Esophagus squamous epithelium (tissue), 5 donors: ENCODE data around the gene CASK. TPM values are rescaled to one million over a fixed set of nuclear protein-coding genes. Genes with fewer than 3 reads are reported as not detected.

Experiments used
- DNase-seq: peaks from one replicate; lab custom pipeline; 2025; lab: John Stamatoyannopoulos, UW
- H3K27ac ChIP-seq, 4 donors: fragments of 200-600 bp; sonication (generic); one replicate each; pipeline ENCODE4 v1.5.1; 2016 to 2019; ENCODE audit warnings: mild to moderate bottlenecking in 1 of 4
- H3K27me3 ChIP-seq, 4 donors: fragments of 200-600 bp; sonication (generic); 1 replicate in 3 of 4; 2 replicates in 1 of 4; pipeline versions ENCODE4 v1.5.1 to v1.6.0; 2017 to 2021; ENCODE audit warnings: antibody characterized with exemption in 1 of 4
- H3K36me3 ChIP-seq, 3 donors: fragments of 200-600 bp; sonication (generic); one replicate each; pipeline ENCODE4 v1.5.1; 2016 to 2019
- H3K4me1 ChIP-seq, 3 donors: fragments of 200-600 bp; sonication (generic); one replicate each; pipeline ENCODE4 v1.5.1; 2017 to 2019
- H3K4me3 ChIP-seq, 4 donors: fragments of 200-600 bp; sonication (generic); 1 replicate in 3 of 4; 2 replicates in 1 of 4; pipeline ENCODE4 v1.5.1; 2016 to 2019; ENCODE audit warnings: mild to moderate bottlenecking in 2 of 4, moderate library complexity in 1 of 4
- H3K9me3 ChIP-seq, 3 donors: fragments of 200-600 bp; sonication (generic); one replicate each; pipeline ENCODE4 v1.5.1; 2016 to 2019
- POLR2A ChIP-seq, 4 donors: fragments of 450-650 bp; IDR thresholded peaks; one replicate each; pipeline ENCODE4 v1.6.1; 2017; ENCODE audit warnings: antibody characterized with exemption in 4 of 4, mild to moderate bottlenecking in 4 of 4, moderate library complexity in 3 of 4
- WGBS, 2 donors: methylation state at CpG; one replicate each; pipeline ENCODE4 v1.1.5; 2018; 5-methylcytosine and 5-hydroxymethylcytosine counted together
- intact Hi-C: fragments of 100-400 bp; cut with DNase I; formaldehyde crosslinking; loops from one replicate; pipeline ENCODE4 v1.15.0; 2022
- total RNA-seq, 4 donors: library from RNA; depleted of rRNA; stranded (reverse); fragments of >200 nt; gene quantifications; one replicate each; pipeline ENCODE4 v1.1.0, GENCODE V29; 2016
- TF ChIP-seq, protein P1 (sequence below), 6 experiments: fragments of 450-650 bp in 4 of 6; fragments of 200-600 bp in 2 of 6; sonication (generic) in 2 of 6; IDR thresholded peaks; one replicate each; pipeline ENCODE4 v1.5.1; 2016 to 2019; ENCODE audit warnings: antibody characterized with exemption in 6 of 6, mild to moderate bottlenecking in 4 of 6, moderate library complexity in 4 of 6
- donor health status: DM: yes; HTN: yes; CAD: no.

CASK gene
- total RNA-seq, 4 donors from 2014 or later, result 32.3 to 57.4 (median 36.0) TPM

DNA sequence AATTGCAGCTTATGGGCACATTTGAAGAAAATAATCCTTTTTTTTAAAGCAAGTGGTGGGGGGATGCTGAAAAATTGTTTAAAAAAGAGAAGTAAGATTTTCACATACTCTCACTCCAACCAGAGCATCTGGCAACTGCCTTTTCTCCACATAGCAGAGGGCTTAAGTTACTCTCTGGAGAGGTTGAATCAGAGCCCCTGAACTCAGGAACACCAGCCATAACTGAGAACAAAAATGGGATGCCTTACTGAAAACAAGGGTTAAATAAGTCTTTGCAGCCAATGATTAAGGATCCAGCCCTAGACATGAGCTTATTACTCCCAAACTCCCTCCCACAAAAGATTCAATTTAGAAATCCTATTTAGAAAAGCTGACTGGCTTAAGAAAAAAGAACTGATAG lies 27.5 kb downstream of the CASK start:
- no peaks in the 10 kb centered on the region for H3K36me3 ChIP-seq
- H3K9me3 ChIP-seq, result peaks cover 0 to 15% (median 0%) of the 10 kb centered on the region in 3 donors
- no peak overlapping the region for H3K4me3 ChIP-seq
- no peaks in the 10 kb centered on the region for H3K27me3 ChIP-seq
- TF ChIP-seq, protein P1, sequence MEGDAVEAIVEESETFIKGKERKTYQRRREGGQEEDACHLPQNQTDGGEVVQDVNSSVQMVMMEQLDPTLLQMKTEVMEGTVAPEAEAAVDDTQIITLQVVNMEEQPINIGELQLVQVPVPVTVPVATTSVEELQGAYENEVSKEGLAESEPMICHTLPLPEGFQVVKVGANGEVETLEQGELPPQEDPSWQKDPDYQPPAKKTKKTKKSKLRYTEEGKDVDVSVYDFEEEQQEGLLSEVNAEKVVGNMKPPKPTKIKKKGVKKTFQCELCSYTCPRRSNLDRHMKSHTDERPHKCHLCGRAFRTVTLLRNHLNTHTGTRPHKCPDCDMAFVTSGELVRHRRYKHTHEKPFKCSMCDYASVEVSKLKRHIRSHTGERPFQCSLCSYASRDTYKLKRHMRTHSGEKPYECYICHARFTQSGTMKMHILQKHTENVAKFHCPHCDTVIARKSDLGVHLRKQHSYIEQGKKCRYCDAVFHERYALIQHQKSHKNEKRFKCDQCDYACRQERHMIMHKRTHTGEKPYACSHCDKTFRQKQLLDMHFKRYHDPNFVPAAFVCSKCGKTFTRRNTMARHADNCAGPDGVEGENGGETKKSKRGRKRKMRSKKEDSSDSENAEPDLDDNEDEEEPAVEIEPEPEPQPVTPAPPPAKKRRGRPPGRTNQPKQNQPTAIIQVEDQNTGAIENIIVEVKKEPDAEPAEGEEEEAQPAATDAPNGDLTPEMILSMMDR (IDR thresholded peaks at IDR 0.05), result no peak
- H3K27ac ChIP-seq, result no peak overlapping the region
- H3K4me1 ChIP-seq, result no peaks in the 10 kb centered on the region
- intact Hi-C loops, result no loop called here
- no peak for DNase-seq

DNA sequence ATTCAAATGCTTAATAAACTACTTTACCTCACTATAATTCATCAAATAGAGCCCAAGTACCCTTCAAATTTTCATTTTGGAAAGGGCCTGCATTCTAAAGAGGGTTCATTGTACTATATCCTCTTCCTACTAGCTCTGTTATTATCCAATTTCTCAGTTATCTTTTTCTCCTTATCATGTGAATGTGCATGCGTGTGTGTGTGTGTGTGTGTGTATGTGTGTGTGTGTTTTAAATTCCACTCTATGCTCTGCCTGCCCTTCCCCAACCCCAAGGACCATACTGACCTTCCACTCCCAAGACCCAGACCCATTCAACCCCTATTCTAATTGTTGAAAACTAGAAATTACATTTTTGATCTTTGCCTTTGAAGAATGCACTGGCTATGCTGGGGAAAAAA lies 33.3 kb downstream of the CASK start:
- H3K27me3 ChIP-seq, result no peaks in the 10 kb centered on the region
- no peaks in the 10 kb centered on the region for H3K9me3 ChIP-seq
- H3K4me1 ChIP-seq, result peaks cover 0 to 5% (median 0%) of the 10 kb centered on the region in 3 donors
- no peak overlapping the region for H3K27ac ChIP-seq
- DNase-seq, result no peak
- 64% methylated on average over 1 of the region's 1 CpG; no CpG with 5 or more reads in 1 of the 2 donors for WGBS, 2 donors
- H3K36me3 ChIP-seq, result no peaks in the 10 kb centered on the region
- TF ChIP-seq POLR2A (IDR thresholded peaks at IDR 0.05), result no peak
- TF ChIP-seq, protein P1 (IDR thresholded peaks at IDR 0.05), result no peak
- intact Hi-C loops, result no loop called here
- no peak overlapping the region for H3K4me3 ChIP-seq

DNA sequence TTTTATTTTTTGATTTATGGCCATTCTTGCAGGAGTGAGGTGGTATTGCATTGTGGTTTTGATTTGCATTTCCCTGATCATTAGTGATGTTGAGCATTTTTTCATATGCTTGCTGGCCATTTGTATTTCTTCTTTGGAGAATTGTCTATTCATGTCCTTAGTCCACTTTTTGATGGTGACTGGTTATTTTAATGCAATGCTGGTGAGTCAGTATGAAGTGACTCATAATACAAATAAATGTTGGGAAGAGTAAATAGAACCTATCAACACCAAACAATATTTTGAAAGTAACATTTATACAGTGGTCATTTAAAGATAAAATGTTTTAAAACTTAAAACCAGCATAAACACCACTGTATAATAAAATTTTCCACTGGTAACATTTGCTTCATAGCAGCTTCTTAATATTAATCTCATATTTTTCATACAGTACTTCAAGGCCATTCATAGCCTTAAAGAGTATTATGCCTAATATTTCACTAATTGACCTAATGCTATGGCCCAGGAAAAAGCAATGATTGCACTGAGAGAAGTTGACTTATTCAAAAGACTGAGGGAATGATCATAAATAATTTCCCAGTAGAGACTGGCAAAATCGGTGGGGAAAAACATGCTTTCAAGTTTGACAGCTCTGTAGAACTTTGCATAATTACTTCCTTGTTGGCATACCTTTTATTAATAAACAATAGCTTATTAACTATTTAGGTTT lies 33.9 kb downstream of the CASK start:
- no peak overlapping the region for H3K27ac ChIP-seq
- no peaks in the 10 kb centered on the region for H3K36me3 ChIP-seq
- no peak for DNase-seq
- TF ChIP-seq, protein P1 (IDR thresholded peaks at IDR 0.05), result no peak
- TF ChIP-seq POLR2A (IDR thresholded peaks at IDR 0.05), result no peak
- H3K4me3 ChIP-seq, result no peak overlapping the region
- intact Hi-C loops, result no loop called here
- H3K27me3 ChIP-seq, result no peaks in the 10 kb centered on the region
- 21 to 30% methylated on average over 1 of the region's 1 CpG for WGBS, 2 donors
- H3K9me3 ChIP-seq, result no peaks in the 10 kb centered on the region
- H3K4me1 ChIP-seq, result peaks cover 0 to 5% (median 0%) of the 10 kb centered on the region in 3 donors

DNA sequence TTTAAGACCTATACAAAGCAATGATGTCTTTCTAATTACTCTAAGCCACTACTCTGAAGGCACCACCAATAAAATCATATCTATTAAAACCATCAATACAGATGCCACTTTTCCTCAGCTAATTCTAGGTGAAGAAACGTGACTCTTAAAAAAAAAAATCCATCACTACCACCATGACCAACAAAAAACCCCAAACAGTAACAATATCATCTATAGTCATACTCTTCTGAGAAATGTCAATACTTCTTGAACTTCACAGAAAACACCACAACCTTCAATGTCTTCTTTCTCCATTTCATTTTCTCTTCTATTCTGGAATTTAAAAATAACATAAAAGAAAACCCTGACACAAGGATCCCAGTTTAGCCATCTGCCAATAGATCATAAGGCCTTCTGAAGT lies 35.7 kb downstream of the CASK start:
- intact Hi-C loops, result no loop called here
- Histone ChIP-seq H3K4me3 (no peak overlapping the region), H3K9me3 (no peaks in the 10 kb centered on the region), H3K27ac (no peak overlapping the region), H3K36me3 (no peaks in the 10 kb centered on the region), H3K4me1 (peaks cover 0 to 5% (median 0%) of the 10 kb centered on the region in 3 donors), H3K27me3 (no peaks in the 10 kb centered on the region)
- DNase-seq, result no peak
- 43 to 71% methylated on average over 1 of the region's 1 CpG for WGBS, 2 donors
- TF ChIP-seq, protein P1 (IDR thresholded peaks at IDR 0.05), result no peak
- TF ChIP-seq POLR2A (IDR thresholded peaks at IDR 0.05), result no peak

DNA sequence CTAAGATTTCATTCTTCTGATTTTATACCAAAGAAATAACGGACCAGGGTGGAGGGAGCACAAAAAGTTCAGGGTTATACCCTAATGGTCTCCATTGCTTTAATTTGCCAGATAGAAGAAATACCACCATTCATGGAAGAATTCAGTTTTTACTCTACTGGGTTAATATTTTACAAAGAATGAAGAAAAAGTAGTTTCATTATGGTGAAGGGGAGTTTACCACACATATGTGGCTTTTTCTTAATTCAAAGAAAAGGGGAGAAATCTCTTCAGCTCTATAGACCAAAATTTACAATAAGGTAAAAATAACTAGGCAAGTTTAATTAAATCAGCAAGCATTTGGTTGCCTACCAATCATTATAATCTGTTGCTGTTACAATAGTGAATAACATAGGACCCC lies 37.6 kb downstream of the CASK start:
- WGBS, 2 donors, result 70 to 100% methylated on average over 1 of the region's 1 CpG
- H3K27ac ChIP-seq, result no peak overlapping the region
- intact Hi-C loops, result no loop called here
- H3K4me1 ChIP-seq, result peaks cover 0 to 5% (median 0%) of the 10 kb centered on the region in 3 donors
- DNase-seq, result no peak
- H3K4me3 ChIP-seq, result no peak overlapping the region
- no peaks in the 10 kb centered on the region for H3K9me3 ChIP-seq
- TF ChIP-seq, protein P1 (IDR thresholded peaks at IDR 0.05), result no peak
- no peak for TF ChIP-seq POLR2A (IDR thresholded peaks at IDR 0.05)
- no peaks in the 10 kb centered on the region for H3K27me3 ChIP-seq
- H3K36me3 ChIP-seq, result no peaks in the 10 kb centered on the region
